HG03064 (cell line): ENCODE results near the gene RNF103.
"Not testable (repeated sequence)": the region's sequence is repeated elsewhere in the genome, so short reads cannot be mapped to it uniquely, and the experiment has no call there.

ENCODE experiments used
- ATAC-seq: cut with Tn5 transposase; IDR thresholded peaks from one replicate; pipeline ENCODE4 v1.9.1; 2021; ENCODE audit warnings: low read depth; ENCODE audit not compliant: unreplicated experiment

RNF103 gene, protein sequence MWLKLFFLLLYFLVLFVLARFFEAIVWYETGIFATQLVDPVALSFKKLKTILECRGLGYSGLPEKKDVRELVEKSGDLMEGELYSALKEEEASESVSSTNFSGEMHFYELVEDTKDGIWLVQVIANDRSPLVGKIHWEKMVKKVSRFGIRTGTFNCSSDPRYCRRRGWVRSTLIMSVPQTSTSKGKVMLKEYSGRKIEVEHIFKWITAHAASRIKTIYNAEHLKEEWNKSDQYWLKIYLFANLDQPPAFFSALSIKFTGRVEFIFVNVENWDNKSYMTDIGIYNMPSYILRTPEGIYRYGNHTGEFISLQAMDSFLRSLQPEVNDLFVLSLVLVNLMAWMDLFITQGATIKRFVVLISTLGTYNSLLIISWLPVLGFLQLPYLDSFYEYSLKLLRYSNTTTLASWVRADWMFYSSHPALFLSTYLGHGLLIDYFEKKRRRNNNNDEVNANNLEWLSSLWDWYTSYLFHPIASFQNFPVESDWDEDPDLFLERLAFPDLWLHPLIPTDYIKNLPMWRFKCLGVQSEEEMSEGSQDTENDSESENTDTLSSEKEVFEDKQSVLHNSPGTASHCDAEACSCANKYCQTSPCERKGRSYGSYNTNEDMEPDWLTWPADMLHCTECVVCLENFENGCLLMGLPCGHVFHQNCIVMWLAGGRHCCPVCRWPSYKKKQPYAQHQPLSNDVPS

GRCh38 chr2:86623494-86624266 is at the start of gene RNF103:
TSS of gene RNF103 (minus strand) at chr2:86623865. CDS start at chr2:86622886, 979 bp downstream.
- peak; percentile 78 for ATAC-seq

DNA sequence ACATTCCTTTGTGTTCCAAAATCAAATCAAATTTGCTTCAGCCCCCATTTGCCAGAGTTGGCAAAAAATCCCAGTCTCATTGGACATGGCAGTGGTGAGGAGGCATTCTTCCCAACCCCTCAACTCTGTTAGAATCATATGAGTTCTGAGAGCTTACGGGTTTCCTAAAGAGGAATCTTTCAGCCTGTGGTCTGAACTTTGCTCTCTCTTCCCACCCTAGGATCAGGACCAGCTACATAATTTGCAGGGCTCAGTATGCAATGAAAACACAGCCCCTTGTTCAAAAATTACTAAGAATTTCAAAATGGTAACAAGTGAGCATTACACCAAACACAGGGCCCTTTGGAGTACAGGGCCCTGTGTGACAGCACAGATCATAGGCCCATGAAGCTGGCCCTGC is 49.3 kb upstream of the RNF103 start:
- no peak for ATAC-seq

GRCh38 chr2:86672027-86672545 is 48.4 kb upstream of the RNF103 start:
- ATAC-seq = no peak

- ATAC-seq = no peak
Observed at GRCh38 chr2:86671337-86671981, 47.8 kb upstream of the RNF103 start.

DNA sequence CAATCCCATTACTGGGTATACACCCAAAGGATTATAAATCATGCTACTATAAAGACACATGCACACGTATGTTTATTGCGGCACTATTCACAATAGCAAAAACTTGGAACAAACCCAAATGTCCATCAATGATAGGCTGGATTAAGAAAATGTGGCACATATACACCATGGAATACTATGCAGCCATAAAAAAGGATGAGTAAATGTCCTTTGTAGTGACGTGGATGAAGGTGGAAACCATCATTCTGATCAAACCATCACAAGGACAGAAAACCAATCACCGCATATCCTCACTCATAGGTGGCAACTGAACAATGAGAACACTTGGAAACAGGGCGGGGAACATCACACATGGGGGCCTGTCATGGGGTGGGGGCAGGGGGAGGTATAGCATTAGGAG is 45.7 kb upstream of the RNF103 start:
- not testable (repeated sequence) for ATAC-seq

DNA sequence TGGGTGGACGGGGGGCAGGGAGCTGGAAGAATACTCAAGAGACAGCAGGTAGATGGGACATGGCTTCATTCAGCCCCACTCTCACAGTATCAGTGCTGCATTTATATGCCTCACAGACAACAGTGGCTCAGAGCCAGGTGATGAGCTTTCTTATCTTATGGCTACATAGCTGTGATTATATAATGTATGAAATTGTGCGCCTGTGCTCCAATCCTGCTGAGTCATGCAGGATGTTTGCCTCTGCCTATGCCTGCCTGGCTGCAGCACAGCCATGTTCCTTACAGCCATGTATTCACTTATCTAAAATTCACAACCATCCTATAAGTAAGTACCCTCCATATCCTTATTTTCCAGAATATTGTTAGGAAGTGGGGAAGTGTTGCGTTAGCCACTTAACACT is 37.7 kb upstream of the RNF103 start:
- ATAC-seq = no peak

GRCh38 chr2:86650188-86650587 is 26.5 kb upstream of the RNF103 start:
- ATAC-seq = no peak

DNA sequence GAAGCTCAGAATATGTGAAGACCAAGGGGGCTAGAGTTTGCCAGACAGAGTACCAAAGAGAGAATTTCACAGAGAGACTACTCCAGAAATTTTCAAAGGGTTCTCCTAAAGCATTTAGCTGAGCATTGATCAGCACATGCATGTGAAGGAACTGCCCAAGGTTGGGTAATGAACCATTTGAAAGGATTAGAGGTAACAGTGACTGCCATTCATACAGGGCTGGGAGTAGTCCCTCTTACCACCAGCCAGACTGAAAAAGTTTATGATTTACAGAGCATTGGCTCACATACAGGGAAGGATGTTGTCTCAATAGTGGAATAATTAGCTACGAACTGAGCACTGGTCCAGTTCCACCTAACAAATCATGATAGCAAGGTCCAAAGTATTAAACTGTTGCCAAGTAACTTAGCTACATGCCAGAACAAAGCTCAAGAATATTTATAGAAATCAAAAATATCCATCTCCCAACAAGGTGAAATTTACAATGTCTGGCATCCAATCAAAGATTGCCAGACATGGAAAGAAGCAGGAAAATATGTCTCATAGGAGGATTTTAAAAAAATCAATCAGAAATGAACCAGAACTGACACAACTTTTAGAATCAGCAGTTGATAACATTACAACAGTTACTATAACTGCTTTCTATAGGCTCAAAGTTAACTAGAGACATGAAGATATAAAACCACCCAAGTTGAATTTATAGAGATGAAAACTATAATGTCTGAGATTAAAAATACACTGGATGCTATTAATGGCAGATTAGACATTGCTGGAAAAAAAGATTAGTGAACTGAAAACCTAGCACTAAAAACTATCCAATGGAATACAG is 25.7 kb upstream of the RNF103 start:
- ATAC-seq = no peak

GRCh38 chr2:86648681-86649080 is 25.0 kb upstream of the RNF103 start:
- no peak for ATAC-seq

GRCh38 chr2:86646865-86647264 is 23.2 kb upstream of the RNF103 start:
- ATAC-seq = no peak

GRCh38 chr2:86646329-86646728 is 22.7 kb upstream of the RNF103 start:
- no peak for ATAC-seq

- no peak for ATAC-seq
Observed at GRCh38 chr2:86645752-86646151, 22.1 kb upstream of the RNF103 start.

DNA sequence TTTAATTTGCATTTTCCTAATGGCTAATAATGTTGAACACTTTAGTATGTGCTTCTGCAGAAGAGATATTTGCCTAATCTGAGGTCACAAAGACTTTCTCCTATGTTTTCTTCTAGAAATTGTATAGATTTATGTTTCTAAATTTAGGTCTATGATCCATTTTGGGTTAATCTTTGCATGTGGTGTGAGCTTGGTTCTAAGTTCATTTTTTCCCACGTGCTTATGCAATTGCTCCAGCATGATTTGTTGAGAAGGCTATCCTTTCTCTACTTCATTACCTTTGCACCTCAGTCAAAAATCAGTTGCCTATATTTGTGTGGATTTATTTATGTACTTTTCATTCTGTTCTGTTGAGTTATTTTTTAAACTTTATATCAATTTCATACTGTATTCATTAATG is 15.0 kb upstream of the RNF103 start:
- no peak for ATAC-seq

- ATAC-seq = no peak
Observed at GRCh38 chr2:86636842-86637241, 13.2 kb upstream of the RNF103 start.

DNA sequence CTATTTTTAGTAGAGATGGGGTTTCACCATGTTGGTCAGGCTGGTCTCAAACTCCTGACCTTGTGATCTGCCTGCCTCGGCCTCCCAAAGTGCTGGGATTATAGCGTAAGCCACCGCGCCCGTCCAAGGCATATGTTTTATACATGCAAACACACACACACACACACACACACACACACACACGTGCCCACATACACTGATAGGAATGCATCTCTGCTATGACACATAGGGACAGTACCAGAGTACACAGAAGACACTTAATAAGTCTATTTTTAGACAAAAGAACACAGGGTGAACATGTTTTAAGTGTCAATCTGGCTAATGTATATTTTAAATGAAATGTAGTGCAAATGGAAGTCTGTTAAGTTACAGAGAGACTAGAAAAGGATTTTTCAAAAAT is 10.7 kb upstream of the RNF103 start:
- ATAC-seq = no peak

DNA sequence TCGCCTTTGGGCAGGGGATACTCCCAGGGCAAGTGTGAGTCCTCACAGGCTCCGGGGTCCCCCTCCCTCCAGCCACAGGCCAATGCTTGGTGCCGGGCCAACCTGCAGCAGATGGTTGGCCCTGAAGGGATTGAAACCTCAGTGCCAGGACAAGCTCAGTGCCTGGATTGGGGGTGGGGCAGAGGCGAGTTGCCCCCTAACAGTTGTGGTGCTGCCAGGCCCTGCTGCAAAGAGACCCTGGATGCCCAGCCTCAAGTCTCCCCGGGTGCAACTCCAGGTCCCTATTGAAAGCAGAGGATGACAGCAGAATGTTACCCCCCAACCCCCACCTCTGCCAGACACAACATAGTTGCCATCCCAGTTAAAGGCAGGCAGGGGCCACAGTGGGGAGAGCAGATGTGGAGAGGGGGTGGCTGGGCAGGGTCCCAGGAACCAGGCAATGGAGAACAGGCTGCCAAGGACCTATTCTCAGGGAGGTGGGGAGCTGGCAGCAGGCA is 9.5 kb upstream of the RNF103 start:
- no peak for ATAC-seq

DNA sequence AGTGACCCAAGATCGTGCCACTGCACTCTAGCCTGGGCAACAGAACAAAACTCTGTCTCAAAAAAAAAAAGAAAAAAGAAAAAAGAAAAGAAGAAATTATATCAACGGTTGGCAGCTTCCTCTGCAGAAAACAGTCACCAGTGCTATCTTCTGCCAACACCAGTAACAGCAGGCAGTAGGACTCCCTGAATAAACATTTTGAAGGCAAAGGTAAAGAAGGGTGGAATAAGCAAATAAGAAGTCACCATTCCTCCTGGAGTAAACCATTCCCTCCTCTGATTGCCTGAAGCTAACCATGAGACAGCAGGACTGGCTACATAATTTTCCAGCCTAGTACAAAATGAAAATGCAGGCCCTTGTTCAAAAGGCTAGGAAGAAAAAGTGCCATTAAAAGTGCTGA is 9.0 kb upstream of the RNF103 start:
- ATAC-seq = no peak

DNA sequence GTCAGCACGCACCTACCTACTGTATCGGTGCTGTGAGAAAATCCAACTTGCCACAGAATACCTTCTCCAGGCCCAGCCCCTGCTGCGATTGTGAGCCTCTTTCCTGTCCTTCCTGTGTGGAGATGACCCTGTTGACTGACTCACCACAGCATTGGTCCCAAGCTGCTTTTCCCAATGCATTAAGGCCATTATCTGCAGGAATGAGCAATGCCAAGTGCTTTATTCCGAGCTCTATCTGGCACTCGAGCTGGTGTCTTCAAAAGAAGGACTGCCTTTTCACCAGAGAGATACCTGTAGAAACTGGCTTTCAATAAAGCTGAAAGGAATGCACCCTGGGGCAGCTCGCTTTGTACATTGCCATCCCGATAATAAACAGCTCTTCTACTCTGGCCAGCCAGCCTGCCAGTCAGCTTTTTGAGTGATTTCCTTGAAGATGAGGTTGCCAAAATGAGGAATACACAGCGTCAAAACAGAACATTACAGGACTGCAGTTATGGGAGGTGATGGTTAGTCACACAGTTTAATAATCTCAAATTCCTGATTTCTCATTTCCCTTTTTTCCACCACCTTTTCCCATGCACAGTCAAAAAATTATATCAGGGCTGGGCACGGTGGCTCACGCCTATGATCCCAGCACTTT is 8.3 kb upstream of the RNF103 start:
- ATAC-seq = no peak

DNA sequence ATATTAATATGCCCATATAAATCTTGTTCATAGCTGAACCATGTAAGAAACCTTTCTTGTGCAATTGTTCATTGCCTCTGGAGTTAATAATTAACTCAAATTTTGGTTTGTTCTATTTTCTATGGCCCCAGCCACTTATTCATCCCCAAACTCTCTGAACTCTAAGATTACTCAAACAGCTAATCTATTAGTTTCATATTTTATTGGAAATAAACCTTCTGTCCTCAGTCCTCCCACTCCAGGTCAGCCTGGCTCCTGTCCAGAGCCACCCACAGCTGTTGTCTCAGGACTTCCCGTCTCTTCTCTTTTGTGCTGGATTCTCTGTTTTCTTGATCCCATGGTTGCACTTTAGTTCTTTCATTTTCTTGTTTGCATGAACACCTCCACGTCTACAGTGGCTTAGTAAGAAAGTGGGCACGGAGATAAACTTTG is 4.4 kb upstream of the RNF103 start:
- no peak for ATAC-seq
